ENCODE data around the gene COQ8A.

- TF ChIP-seq CTCF (IDR thresholded peaks at IDR 0.05) (no peak), POLR2A (IDR thresholded peaks at IDR 0.05) (no peak)
Measured at GRCh38 chr1:226995365-226996332, 55.6 kb downstream of the COQ8A start.
